GM12891 (cell line): ENCODE data around the gene RIC1.

Source experiments
- POLR2A ChIP-seq: IDR thresholded peaks from 2 replicates; pipeline ENCODE4 v1.6.1; 2011; ENCODE audit warnings: low read depth, low read length, control low read depth
- POLR2AphosphoS5 ChIP-seq: IDR thresholded peaks from 2 replicates; pipeline ENCODE4 v1.6.1; 2011; ENCODE audit warnings: low read depth, low read length, control low read depth

GRCh38 chr9:5644501-5644900 is 15.6 kb downstream of the RIC1 start:
- TF ChIP-seq POLR2AphosphoS5 (no peak), POLR2A (no peak)
